ENCODE data around the gene AAK1. TPM values are rescaled to one million over a fixed set of nuclear protein-coding genes. Genes with fewer than 3 reads are reported as not detected.

The AAK1 gene
- total and polyA plus RNA-seq, 2 experiments from 2014 or later = 39.0 to 52.4 TPM

- Mint-ChIP-seq H3K27me3 (ENCODE audit: insufficient read depth, low read depth, poor library complexity) (no peaks in the 10 kb centered on the region), H3K9me3 (no peaks in the 10 kb centered on the region), H3K27ac (no peak overlapping the region), H3K36me3 (ENCODE audit: low read depth) (peaks cover 3% of the 10 kb centered on the region; the same call in 1 of the 3 replicates), H3K4me3 (no peak overlapping the region), H3K4me1 (peaks cover 5% of the 10 kb centered on the region; the same call in 2 of the 3 replicates)
- DNase-seq (ENCODE audit: low spot score) (no peak), ATAC-seq (no peak)
- Histone ChIP-seq H3K27me3 (ENCODE audit: insufficient read depth) (no peaks in the 10 kb centered on the region), H3K9me2 (ENCODE audit: insufficient read depth) (no peaks in the 10 kb centered on the region), H2AFZ (no peak overlapping the region), H3K79me2 (replicated peaks; ENCODE audit: insufficient read depth) (peaks cover 12% of the 10 kb centered on the region; the same call in 1 of the 2 replicates), H3K4me2 (no peak overlapping the region), H3F3A (replicated peaks; ENCODE audit: low read depth) (no peaks in the 10 kb centered on the region), H3K4me3 (no peak overlapping the region), H4K20me1 (replicated peaks; ENCODE audit: insufficient read depth) (no peaks in the 10 kb centered on the region), H3K27ac (ENCODE audit: low read depth) (0 out of 2 replicates have a peak overlapping the region, but pooled peaks have one; percentile 47), H3K36me3 (ENCODE audit: insufficient read depth) (no peaks in the 10 kb centered on the region), H3K4me1 (ENCODE audit: insufficient read depth) (0 out of 2 replicates have a peak, but pooled peaks cover 2% of the 10 kb centered on the region)
- TF ChIP-seq, protein P1, sequence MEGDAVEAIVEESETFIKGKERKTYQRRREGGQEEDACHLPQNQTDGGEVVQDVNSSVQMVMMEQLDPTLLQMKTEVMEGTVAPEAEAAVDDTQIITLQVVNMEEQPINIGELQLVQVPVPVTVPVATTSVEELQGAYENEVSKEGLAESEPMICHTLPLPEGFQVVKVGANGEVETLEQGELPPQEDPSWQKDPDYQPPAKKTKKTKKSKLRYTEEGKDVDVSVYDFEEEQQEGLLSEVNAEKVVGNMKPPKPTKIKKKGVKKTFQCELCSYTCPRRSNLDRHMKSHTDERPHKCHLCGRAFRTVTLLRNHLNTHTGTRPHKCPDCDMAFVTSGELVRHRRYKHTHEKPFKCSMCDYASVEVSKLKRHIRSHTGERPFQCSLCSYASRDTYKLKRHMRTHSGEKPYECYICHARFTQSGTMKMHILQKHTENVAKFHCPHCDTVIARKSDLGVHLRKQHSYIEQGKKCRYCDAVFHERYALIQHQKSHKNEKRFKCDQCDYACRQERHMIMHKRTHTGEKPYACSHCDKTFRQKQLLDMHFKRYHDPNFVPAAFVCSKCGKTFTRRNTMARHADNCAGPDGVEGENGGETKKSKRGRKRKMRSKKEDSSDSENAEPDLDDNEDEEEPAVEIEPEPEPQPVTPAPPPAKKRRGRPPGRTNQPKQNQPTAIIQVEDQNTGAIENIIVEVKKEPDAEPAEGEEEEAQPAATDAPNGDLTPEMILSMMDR (conservative IDR thresholded peaks at IDR 0.05; ENCODE audit: low read depth in 2 of 2) = no peak
- TF ChIP-seq, protein P2, sequence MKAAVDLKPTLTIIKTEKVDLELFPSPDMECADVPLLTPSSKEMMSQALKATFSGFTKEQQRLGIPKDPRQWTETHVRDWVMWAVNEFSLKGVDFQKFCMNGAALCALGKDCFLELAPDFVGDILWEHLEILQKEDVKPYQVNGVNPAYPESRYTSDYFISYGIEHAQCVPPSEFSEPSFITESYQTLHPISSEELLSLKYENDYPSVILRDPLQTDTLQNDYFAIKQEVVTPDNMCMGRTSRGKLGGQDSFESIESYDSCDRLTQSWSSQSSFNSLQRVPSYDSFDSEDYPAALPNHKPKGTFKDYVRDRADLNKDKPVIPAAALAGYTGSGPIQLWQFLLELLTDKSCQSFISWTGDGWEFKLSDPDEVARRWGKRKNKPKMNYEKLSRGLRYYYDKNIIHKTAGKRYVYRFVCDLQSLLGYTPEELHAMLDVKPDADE (IDR thresholded peaks at IDR 0.05) = no peak
- no peak for TF ChIP-seq EZH2 (IDR thresholded peaks at IDR 0.05; ENCODE audit: low read depth, unreplicated experiment)
Observed at GRCh38 chr2:69554981-69555380, 88.6 kb downstream of the AAK1 start.

GRCh38 chr2:69554568-69554967, 89.0 kb downstream of the AAK1 start:
- no peaks in the 10 kb centered on the region for H3K4me1 ChIP-seq (ENCODE audit: insufficient read depth)
- no peak overlapping the region for H2AFZ ChIP-seq
- H3K4me2 ChIP-seq = no peak overlapping the region
- H3F3A ChIP-seq (replicated peaks; ENCODE audit: low read depth) = no peaks in the 10 kb centered on the region
- H4K20me1 ChIP-seq (replicated peaks; ENCODE audit: insufficient read depth) = no peaks in the 10 kb centered on the region
- ATAC-seq (no peak), DNase-seq (ENCODE audit: low spot score) (no peak)
- Mint-ChIP-seq H3K4me3 (no peak overlapping the region), H3K27me3 (ENCODE audit: insufficient read depth, low read depth, poor library complexity) (no peaks in the 10 kb centered on the region), H3K4me1 (peaks cover under 1% of the 10 kb centered on the region; the same call in 1 of the 3 replicates), H3K27ac (no peak overlapping the region), H3K9me3 (no peaks in the 10 kb centered on the region), H3K36me3 (ENCODE audit: low read depth) (peaks cover 3% of the 10 kb centered on the region; the same call in 1 of the 3 replicates)
- H3K27me3 ChIP-seq (ENCODE audit: insufficient read depth) = no peaks in the 10 kb centered on the region
- H3K79me2 ChIP-seq (replicated peaks; ENCODE audit: insufficient read depth) = peaks cover 12% of the 10 kb centered on the region; the same call in 1 of the 2 replicates
- H3K9me2 ChIP-seq (ENCODE audit: insufficient read depth) = no peaks in the 10 kb centered on the region
- H3K4me3 ChIP-seq = no peak overlapping the region
- no peaks in the 10 kb centered on the region for H3K36me3 ChIP-seq (ENCODE audit: insufficient read depth)
- H3K27ac ChIP-seq (ENCODE audit: low read depth) = 0 out of 2 replicates have a peak overlapping the region, but pooled peaks have one; percentile 47
- TF ChIP-seq EZH2 (IDR thresholded peaks at IDR 0.05; ENCODE audit: low read depth, unreplicated experiment) (no peak), POLR2AphosphoS5 (IDR thresholded peaks at IDR 0.05; ENCODE audit: low read depth) (no peak), ZNF462 (CRISPR knock-in tag; IDR thresholded peaks at IDR 0.05) (no peak), JUNB (IDR thresholded peaks at IDR 0.05; ENCODE audit: unreplicated experiment) (no peak)
- TF ChIP-seq, protein P2 (IDR thresholded peaks at IDR 0.05) = no peak
- TF ChIP-seq, protein P1 (conservative IDR thresholded peaks at IDR 0.05; ENCODE audit: low read depth in 2 of 2) = no peak

Data from GM23338 (cell line).